ENCODE data around the gene PHACTR1.
"Not testable (repeated sequence)": the region's sequence is repeated elsewhere in the genome, so short reads cannot be mapped to it uniquely, and the experiment has no call there.

The PHACTR1 gene

GRCh38 chr6:13216236-13217014 lies 499.9 kb downstream of the PHACTR1 start:
- DNase-seq: no peak

- DNase-seq: no peak
These were observed 500.8 kb downstream of the PHACTR1 start for GRCh38 chr6:13217206-13217905.

DNA sequence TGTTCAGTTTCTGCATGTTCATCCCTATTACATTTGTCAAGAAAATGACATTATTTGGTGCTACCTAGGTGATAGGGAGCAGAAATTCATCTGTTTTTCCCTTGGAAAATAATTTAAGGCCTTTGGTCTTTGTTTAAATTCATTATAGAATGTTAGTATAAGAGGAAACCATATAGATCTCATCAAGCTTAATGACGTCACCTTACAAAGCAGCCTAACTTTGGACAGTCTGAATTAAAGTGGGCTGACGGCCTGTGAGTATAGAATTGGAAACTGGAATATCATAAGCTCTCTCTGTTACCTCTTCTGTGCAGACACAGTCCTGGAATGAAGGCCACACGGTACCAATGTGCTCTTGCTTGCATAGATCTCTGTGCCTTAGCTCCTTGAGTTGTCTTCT lies 503.7 kb downstream of the PHACTR1 start:
- DNase-seq: no peak

- no peak for DNase-seq
These were observed 505.5 kb downstream of the PHACTR1 start for GRCh38 chr6:13222048-13222447.

GRCh38 chr6:13226071-13226470 lies 509.5 kb downstream of the PHACTR1 start:
- no peak for DNase-seq

- no peak for DNase-seq
These were observed 512.0 kb downstream of the PHACTR1 start for GRCh38 chr6:13228264-13229204.

DNA sequence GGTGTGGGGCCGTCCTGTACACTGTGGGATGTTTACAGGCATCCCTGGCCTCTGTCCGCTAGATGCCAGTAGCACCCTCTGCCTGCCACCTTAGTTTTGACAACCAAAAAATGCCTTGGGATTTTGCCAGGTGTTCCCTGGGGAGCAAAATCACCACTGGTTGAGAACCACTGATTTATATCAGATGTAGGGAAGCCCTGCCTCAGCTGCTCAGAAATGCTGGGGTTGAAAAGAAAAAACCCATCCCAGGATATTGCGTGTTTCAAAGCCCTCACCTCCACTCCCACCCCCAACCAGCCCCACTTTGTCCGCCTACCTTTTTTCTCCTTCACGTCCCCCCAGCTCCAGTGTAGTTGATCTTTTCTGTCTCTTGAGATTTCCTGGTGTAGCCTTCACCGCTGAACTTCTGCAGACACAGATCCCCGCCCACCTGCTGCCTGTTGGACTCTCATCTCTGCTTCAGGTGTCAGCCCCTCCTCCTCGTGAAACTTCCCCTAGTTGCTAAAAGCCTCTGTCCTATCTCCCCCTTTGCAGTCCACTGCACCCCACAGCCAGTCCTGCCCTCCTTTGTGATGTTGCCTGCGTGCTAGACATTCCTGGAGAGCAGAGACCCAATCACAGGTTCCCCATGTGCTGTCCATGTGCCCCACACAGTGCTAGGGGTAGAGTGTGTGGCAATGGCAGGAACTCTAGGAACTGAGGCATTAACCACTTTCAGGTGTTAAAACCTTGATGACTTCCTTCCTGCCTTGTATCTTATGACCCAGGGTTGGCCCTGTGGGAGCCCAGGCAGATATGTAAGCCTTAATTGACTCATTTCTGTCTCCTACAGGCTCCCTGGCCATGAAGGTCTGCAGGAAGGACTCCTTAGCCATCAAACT lies 512.9 kb downstream of the PHACTR1 start:
- no peak for DNase-seq

GRCh38 chr6:13233106-13233505 lies 516.5 kb downstream of the PHACTR1 start:
- no peak for DNase-seq

DNA sequence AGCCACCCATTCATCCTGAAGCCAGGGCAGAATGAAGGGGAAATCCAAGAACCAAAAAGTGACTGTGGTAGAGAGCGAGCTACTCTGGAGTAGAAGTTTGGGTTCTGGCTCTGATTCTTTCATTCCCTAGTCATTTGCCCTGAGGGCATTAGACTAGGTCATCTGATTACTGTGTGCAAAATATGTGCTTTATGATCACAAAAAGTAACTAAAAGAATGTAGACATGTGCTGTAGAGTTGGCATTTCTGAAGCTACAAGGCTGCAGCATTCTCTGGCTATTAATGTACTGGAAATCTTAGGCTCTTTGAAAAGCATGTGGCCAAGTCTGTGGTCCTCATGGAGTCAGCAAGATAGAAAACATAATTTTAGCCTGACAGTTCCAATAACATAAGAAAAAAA lies 517.6 kb downstream of the PHACTR1 start:
- no peak for DNase-seq

GRCh38 chr6:13235339-13235738 lies 518.8 kb downstream of the PHACTR1 start:
- no peak for DNase-seq

- no peak for DNase-seq
These were observed 520.8 kb downstream of the PHACTR1 start for GRCh38 chr6:13237318-13237717.

DNA sequence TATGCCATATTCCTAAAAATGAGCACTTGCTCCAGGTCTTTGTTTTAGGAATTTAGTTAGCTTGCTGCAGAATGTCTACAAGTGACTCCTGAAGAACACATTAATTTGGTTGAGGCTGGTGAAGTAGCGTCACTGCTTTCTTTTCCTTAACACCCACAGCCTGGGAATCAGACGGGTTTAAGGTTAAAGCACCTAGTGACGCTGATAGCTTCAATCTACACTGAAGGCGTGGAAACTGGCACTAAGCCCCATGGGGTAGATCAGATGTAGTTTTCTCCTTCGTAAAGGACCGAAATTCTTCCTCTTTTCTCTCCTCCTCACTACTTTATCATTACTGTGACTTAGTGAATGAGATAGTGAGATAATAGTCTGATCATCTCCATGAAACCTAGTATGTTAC lies 521.5 kb downstream of the PHACTR1 start:
- DNase-seq: no peak

DNA sequence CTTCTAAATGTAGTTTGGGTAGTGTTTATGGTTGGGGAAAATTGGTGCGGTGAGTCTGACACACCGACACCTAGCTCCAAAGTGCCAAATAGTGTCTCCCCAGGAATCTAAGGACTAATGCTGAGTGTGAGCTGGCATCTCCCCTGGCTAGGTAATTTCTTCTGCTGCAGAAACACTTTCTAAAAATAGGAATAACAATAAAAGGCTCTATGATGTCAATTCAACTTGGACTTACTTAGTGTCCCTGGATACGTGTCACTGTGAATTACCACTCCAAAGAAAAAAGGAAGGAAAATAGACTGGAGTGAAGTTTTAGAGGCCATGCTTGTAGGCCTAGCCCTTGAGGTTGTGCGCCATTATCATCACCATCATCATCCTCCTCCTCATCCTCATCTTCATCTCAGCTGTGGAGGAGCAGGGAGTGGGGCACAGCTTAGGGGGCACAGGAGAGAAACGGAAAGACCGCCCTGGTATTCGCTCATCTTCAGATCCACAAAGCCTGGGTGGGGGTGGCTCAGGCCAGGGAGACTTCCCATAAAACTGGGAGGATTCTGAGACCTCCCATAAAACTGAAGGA lies 522.2 kb downstream of the PHACTR1 start:
- DNase-seq: no peak

DNA sequence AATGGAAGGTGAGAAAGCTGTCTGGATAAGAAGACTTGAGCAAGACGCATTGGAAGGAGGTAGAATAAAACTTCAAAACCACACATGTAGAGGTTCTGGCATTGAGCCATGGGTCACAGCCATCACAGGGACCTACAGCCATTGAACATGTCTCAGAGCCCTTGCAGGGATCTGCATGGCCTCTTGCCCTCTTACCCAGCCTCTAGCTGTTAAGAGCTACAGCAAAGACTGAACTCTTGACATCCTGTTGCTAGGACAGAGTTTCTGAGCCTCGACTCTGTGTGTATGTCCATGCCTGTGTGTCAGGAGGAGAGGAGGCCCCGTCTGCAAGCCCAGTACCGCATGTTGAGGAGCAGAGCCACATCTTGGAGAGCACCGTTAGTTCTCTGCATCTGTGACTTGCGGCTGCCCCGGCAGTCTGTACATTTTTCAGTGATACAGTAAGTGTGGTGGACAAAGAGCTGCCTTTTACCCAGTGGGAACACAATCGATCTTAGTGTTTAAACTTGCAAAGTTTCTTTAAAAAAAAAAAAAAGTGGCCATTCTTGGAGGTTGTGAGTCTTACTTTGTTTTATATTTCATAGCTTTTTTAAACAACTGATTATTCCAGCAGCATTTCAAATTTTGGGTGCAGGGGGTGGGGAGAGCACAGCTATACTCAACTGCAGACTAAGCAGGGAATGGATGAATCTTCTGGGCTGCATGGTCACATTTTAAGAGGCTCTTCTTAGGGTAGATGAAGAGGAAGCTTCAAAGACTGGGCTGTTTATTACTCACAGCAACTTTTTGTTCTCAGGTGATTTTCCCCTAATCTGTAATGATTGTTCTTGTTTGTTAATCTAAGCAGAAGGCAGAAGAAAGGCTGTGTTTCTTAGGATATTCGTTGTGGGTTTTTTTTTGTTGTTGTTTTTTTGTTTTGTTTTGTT lies 523.2 kb downstream of the PHACTR1 start:
- no peak for DNase-seq

DNA sequence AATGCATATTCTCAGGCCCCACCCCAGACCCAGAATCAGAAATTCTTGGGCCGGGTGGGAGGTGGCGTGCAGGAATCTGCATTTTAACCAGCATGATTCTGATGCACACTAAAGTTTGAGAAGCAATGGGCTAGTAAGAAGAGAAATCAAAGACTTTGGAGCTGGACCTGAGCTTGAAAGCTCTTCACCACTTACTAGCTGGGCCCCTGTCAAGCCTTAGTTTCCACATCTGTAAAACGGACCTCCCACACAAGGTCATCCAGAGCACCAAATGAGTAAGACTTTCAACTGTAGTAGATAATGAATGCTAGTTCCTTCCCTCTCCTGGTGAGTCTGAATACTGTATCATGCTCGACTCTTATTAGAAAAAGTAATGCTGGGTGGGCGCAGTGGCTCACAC lies 524.8 kb downstream of the PHACTR1 start:
- no peak for DNase-seq

- DNase-seq: no peak
These were observed 525.6 kb downstream of the PHACTR1 start for GRCh38 chr6:13242178-13242577.

DNA sequence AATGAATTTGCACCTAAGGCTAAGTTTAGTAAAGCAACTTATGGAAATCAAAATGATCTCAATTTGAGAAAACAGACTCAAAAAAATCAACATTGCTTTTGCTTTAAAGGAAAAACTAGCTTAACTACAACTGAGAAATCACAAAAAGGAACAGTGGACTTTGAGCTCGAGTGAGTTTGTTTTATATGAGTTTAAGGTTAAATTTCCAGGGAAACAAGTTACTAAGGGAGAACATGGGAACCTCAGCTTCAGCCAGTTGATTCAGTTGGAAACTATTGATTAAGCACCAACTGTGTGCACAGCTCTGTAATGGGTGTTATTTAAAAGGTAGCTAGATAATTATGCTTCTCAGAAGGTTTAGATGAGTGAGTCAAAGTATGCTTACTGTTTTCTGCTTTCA lies 526.0 kb downstream of the PHACTR1 start:
- no peak for DNase-seq

DNA sequence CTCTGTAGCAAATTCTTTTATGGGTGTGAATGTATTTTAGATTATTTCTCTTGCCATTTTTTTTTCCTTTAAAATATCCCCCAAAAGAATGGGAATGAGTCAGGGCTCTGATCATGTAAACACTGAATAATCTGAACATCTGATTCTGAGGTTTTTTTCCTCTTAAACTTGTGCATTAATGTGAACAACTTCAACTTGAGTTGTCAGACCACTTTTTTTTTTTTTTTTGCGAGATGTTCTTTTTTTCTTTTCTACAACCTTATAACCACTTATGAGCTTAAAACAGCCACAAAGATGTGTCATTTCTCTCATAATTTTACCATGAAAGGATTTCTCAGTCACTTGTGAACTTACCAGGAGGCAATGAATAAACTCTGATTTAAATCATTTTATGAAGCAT lies 526.5 kb downstream of the PHACTR1 start:
- DNase-seq: no peak

GRCh38 chr6:13243745-13244144 lies 527.2 kb downstream of the PHACTR1 start:
- DNase-seq: not testable (repeated sequence)

- DNase-seq: no peak
These were observed 531.1 kb downstream of the PHACTR1 start for GRCh38 chr6:13247627-13248026.

GRCh38 chr6:13248053-13248452 lies 531.5 kb downstream of the PHACTR1 start:
- DNase-seq: no peak

Data from stimulated activated CD4-positive, alpha-beta T cell treated with anti-CD3 and anti-CD28 coated beads, Interleukin-4, amount 100 ng/mL, for 24 hours (primary cell).